Karpas-422 (cell line): ENCODE measurements around the gene SSTR5. TPM values are rescaled to one million over a fixed set of nuclear protein-coding genes. Genes with fewer than 3 reads are reported as not detected.

ENCODE experiments used
- DNase-seq: peaks from one replicate; pipeline ENCODE4 v3.0.0-alpha.2; 2015
- H2AFZ ChIP-seq: fragments of 200-600 bp; sonication (generic); 2 replicates; pipeline ENCODE4 v1.6.1; 2014; ENCODE audit warnings: antibody characterized with exemption, low read length, mixed read lengths
- H3K27ac ChIP-seq: fragments of 200-600 bp; sonication (generic); 2 replicates; pipeline ENCODE4 v1.5.1; 2014; ENCODE audit warnings: mild to moderate bottlenecking, low read length, moderate library complexity
- H3K27me3 ChIP-seq: fragments of 200-600 bp; sonication (generic); 2 replicates; pipeline ENCODE4 v1.6.1; 2014; ENCODE audit warnings: low read length, mixed read lengths
- H3K36me3 ChIP-seq: fragments of 200-600 bp; sonication (generic); 2 replicates; pipeline ENCODE4 v1.6.1; 2014; ENCODE audit warnings: low read length, mixed read lengths; ENCODE audit not compliant: insufficient read depth
- H3K4me1 ChIP-seq: fragments of 200-600 bp; sonication (generic); 2 replicates; pipeline ENCODE4 v1.6.1; 2014; ENCODE audit warnings: mild to moderate bottlenecking, low read length, mixed read lengths
- H3K4me2 ChIP-seq: fragments of 200-600 bp; sonication (generic); 2 replicates; pipeline ENCODE4 v1.6.1; 2014; ENCODE audit warnings: low read length, low read depth, mild to moderate bottlenecking; ENCODE audit not compliant: poor library complexity, severe bottlenecking
- H3K4me3 ChIP-seq: fragments of 200-600 bp; sonication (generic); 2 replicates; pipeline ENCODE4 v1.5.1; 2014; ENCODE audit warnings: mild to moderate bottlenecking, antibody characterized with exemption, low read length, mixed read lengths
- H3K79me2 ChIP-seq: fragments of 200-600 bp; sonication (generic); 2 replicates; pipeline ENCODE4 v1.6.1; 2014; ENCODE audit warnings: mild to moderate bottlenecking, low read length, mixed read lengths
- H3K9ac ChIP-seq: fragments of 200-600 bp; sonication (generic); 2 replicates; pipeline ENCODE4 v1.6.0; 2014; ENCODE audit warnings: low read length
- H3K9me2 ChIP-seq: fragments of 200-600 bp; sonication (generic), shearing (Covaris generic); replicated peaks from 2 replicates; pipeline ENCODE4 v1.6.0; 2014; ENCODE audit warnings: mild to moderate bottlenecking, low read length, moderate library complexity; ENCODE audit not compliant: insufficient read depth
- H3K9me3 ChIP-seq: fragments of 300-700, 200-600 bp; sonication (generic); 2 replicates; pipeline ENCODE4 v1.6.1; 2014; ENCODE audit warnings: low read length, mixed read lengths
- H4K20me1 ChIP-seq: fragments of 200-600 bp; sonication (generic); 2 replicates; pipeline ENCODE4 v1.6.1; 2014; ENCODE audit warnings: mild to moderate bottlenecking, antibody characterized with exemption, low read length, low read depth; ENCODE audit not compliant: insufficient read depth
- total RNA-seq: library from RNA; depleted of rRNA; stranded (reverse); fragments of >200 nt; shearing (Covaris generic); gene quantifications from 2 replicates; pipeline ENCODE4 v1.2.3, GENCODE V29; 2014; ENCODE audit warnings: low replicate concordance

Gene SSTR5
- total RNA-seq, 1 experiment from 2014 or later: not detected

DNA sequence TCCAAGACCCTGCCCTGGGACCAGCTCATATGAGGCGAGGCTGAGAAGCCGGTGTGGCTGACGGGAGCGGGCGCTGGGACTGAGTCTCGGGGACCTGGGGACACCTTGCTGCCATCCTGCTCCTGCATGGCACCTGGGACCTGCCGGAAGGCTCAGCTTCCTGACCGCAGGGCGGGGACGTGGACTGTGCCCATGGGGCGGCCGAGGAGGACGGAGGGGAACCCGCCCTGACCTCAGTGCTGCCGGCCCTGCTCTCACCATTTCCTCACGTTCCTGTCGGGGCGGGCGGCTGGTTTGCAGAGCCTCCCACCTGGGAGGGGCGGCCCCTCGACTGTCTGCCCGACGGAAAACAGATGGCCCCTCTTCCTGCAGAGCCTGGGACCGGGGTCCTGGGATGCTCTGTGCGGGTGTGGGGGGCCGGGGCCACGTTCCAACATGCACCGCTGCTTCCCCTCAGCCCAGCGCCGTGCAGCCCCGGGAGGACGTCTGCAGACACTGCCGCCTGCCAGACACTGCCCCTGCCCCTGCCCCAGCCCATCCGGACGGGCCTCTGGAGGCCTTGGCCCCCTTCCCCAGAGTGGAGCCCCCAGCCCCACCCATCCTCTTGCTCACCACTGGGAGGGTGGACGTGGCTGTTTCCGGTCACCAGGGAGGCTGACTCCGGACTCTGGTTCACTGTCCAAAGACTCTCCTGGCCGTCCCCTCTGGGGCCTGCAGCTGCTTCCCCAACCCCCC is 43.9 kb upstream of the SSTR5 start:
- Histone ChIP-seq H4K20me1 (no peaks in the 10 kb centered on the region), H3K4me3 (no peak overlapping the region), H3K4me2 (no peak overlapping the region), H3K79me2 (no peaks in the 10 kb centered on the region), H3K9me3 (no peaks in the 10 kb centered on the region; the same call in 1 of the 2 replicates), H3K36me3 (no peaks in the 10 kb centered on the region), H3K4me1 (no peaks in the 10 kb centered on the region), H3K9ac (no peak overlapping the region), H2AFZ (no peak overlapping the region), H3K27ac (no peak overlapping the region), H3K27me3 (no peaks in the 10 kb centered on the region), H3K9me2 (no peaks in the 10 kb centered on the region)
- DNase-seq: no peak

DNA sequence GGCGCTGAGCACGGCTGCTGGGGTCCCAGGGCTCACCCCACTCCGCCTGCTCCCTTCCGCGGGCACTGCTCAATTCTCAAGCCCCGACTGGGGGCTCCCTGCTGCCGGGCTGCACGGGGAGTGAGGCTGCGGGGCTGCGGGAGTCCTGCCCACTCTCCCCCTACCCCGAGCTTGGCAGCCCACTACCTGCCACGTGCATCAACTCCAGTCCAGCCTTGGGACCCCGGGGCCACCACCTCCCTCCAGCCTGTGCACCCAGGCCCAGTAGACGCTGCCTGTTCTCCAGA is 43.3 kb upstream of the SSTR5 start:
- no peaks in the 10 kb centered on the region for H3K36me3 ChIP-seq
- no peak overlapping the region for H3K27ac ChIP-seq
- no peak overlapping the region for H2AFZ ChIP-seq
- no peak overlapping the region for H3K4me2 ChIP-seq
- no peaks in the 10 kb centered on the region for H3K27me3 ChIP-seq
- no peaks in the 10 kb centered on the region for H4K20me1 ChIP-seq
- H3K4me3 ChIP-seq: no peak overlapping the region
- H3K9me2 ChIP-seq: no peaks in the 10 kb centered on the region
- no peaks in the 10 kb centered on the region for H3K79me2 ChIP-seq
- H3K9me3 ChIP-seq: no peaks in the 10 kb centered on the region; the same call in 1 of the 2 replicates
- no peak overlapping the region for H3K9ac ChIP-seq
- H3K4me1 ChIP-seq: no peaks in the 10 kb centered on the region
- no peak for DNase-seq

DNA sequence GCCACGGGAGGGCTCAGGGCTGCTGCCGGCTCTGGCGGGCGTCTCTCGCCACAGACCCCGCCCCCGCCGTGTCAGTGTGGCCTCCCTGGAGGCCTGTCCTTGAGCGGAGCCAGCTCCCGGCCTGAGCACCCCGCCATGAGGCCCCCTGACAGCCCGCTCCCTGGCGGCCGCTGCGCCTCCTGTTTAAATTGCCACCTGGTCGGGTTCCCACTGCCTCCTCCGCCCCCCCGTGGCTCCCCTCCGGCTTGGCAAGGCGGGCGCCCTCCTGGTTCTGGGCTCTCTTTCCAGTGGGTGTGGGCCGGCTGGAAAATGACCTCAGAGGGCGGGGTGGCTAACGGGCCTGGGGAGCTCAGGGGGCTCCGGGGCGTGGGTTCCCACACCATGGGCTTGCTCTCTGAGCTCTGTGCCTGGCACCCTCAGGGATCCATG is 42.1 kb upstream of the SSTR5 start:
- Histone ChIP-seq H3K9ac (no peak overlapping the region), H3K4me1 (no peaks in the 10 kb centered on the region), H3K9me3 (no peaks in the 10 kb centered on the region; the same call in 1 of the 2 replicates), H3K27ac (no peak overlapping the region), H3K4me3 (no peak overlapping the region), H3K9me2 (no peaks in the 10 kb centered on the region), H4K20me1 (no peaks in the 10 kb centered on the region), H3K79me2 (no peaks in the 10 kb centered on the region), H3K27me3 (no peaks in the 10 kb centered on the region), H2AFZ (no peak overlapping the region), H3K4me2 (no peak overlapping the region), H3K36me3 (no peaks in the 10 kb centered on the region)
- no peak for DNase-seq

- Histone ChIP-seq H3K36me3 (no peaks in the 10 kb centered on the region), H4K20me1 (no peaks in the 10 kb centered on the region), H2AFZ (no peak overlapping the region), H3K9ac (no peak overlapping the region), H3K79me2 (no peaks in the 10 kb centered on the region), H3K4me1 (no peaks in the 10 kb centered on the region), H3K4me2 (no peak overlapping the region), H3K9me3 (no peaks in the 10 kb centered on the region; the same call in 1 of the 2 replicates), H3K4me3 (no peak overlapping the region), H3K9me2 (no peaks in the 10 kb centered on the region), H3K27ac (no peak overlapping the region), H3K27me3 (no peaks in the 10 kb centered on the region)
- no peak for DNase-seq
Measured at GRCh38 chr16:1031666-1032065, 40.9 kb upstream of the SSTR5 start.

- Histone ChIP-seq H4K20me1 (no peaks in the 10 kb centered on the region), H2AFZ (no peak overlapping the region), H3K36me3 (no peaks in the 10 kb centered on the region), H3K27me3 (no peaks in the 10 kb centered on the region), H3K4me2 (no peak overlapping the region), H3K9ac (no peak overlapping the region), H3K27ac (no peak overlapping the region), H3K4me3 (no peak overlapping the region), H3K9me3 (no peaks in the 10 kb centered on the region; the same call in 1 of the 2 replicates), H3K79me2 (no peaks in the 10 kb centered on the region), H3K4me1 (no peaks in the 10 kb centered on the region), H3K9me2 (no peaks in the 10 kb centered on the region)
- DNase-seq: no peak
Measured at GRCh38 chr16:1032607-1033006, 39.9 kb upstream of the SSTR5 start.

- Histone ChIP-seq H3K9ac (no peak overlapping the region), H2AFZ (no peak overlapping the region), H3K79me2 (no peaks in the 10 kb centered on the region), H3K36me3 (no peaks in the 10 kb centered on the region), H3K4me2 (no peak overlapping the region), H3K27me3 (no peaks in the 10 kb centered on the region), H3K27ac (no peak overlapping the region), H4K20me1 (no peaks in the 10 kb centered on the region), H3K4me1 (no peaks in the 10 kb centered on the region), H3K9me2 (no peaks in the 10 kb centered on the region), H3K4me3 (no peak overlapping the region), H3K9me3 (no peaks in the 10 kb centered on the region; the same call in 1 of the 2 replicates)
- DNase-seq: no peak
Measured at GRCh38 chr16:1033128-1033679, 39.3 kb upstream of the SSTR5 start.

GRCh38 chr16:1034230-1035065 is 38.1 kb upstream of the SSTR5 start:
- H3K27me3 ChIP-seq: no peaks in the 10 kb centered on the region
- H3K9ac ChIP-seq: no peak overlapping the region
- H3K79me2 ChIP-seq: no peaks in the 10 kb centered on the region
- no peaks in the 10 kb centered on the region for H3K4me1 ChIP-seq
- H3K27ac ChIP-seq: no peak overlapping the region
- no peaks in the 10 kb centered on the region for H3K9me2 ChIP-seq
- no peak for DNase-seq
- H2AFZ ChIP-seq: no peak overlapping the region
- H3K4me2 ChIP-seq: no peak overlapping the region
- no peaks in the 10 kb centered on the region for H3K36me3 ChIP-seq
- no peaks in the 10 kb centered on the region; the same call in 1 of the 2 replicates for H3K9me3 ChIP-seq
- H4K20me1 ChIP-seq: no peaks in the 10 kb centered on the region
- H3K4me3 ChIP-seq: no peak overlapping the region

DNA sequence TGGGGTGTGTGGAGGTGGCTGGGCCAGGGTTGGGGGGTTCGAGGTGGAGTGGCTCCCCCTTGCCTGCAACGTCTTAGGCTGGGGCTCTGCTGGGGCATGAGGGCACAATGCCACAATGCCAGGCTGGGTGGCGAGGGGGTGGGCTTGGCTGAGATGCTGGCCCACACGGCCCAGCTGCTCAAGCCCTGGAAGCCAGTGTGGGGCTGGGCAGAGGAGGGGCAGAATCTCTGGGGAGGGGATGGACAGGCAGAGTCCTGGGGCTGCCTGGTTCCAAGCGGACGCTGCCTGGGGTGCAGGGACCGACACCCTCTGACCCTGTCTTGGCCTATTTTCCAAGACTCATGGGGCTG is 37.5 kb upstream of the SSTR5 start:
- no peak overlapping the region for H3K9ac ChIP-seq

More for the DNA sequence above, 37.5 kb upstream of the SSTR5 start:
- H3K4me3 ChIP-seq: no peak overlapping the region
- no peak overlapping the region for H3K27ac ChIP-seq
- no peaks in the 10 kb centered on the region for H3K27me3 ChIP-seq
- no peaks in the 10 kb centered on the region for H3K79me2 ChIP-seq
- H4K20me1 ChIP-seq: no peaks in the 10 kb centered on the region
- no peaks in the 10 kb centered on the region for H3K4me1 ChIP-seq
- no peaks in the 10 kb centered on the region for H3K9me2 ChIP-seq
- no peak overlapping the region for H3K4me2 ChIP-seq
- H3K9me3 ChIP-seq: no peaks in the 10 kb centered on the region; the same call in 1 of the 2 replicates
- H3K36me3 ChIP-seq: no peaks in the 10 kb centered on the region
- DNase-seq: no peak
- H2AFZ ChIP-seq: no peak overlapping the region
